Caco-2 (cell line): ENCODE results near the gene PRKACA. TPM values are rescaled to one million over a fixed set of nuclear protein-coding genes. Genes with fewer than 3 reads are reported as not detected.

Source experiments
- BruUV-seq: library from RNA; stranded (reverse); fragments of 400-500 nt; replicated peaks from 2 replicates; lab custom pipeline; 2021; lab: Mats Ljungman, UMichigan
- CTCF ChIA-PET: fragments of 300-600 bp; sonication (Branson Sonifier 250); formaldehyde crosslinking; loops from one replicate; lab custom pipeline; 2022; ENCODE audit warnings: antibody characterized with exemption; lab: Charles Lee
- POLR2A ChIA-PET: fragments of 300-600 bp; sonication (Branson Sonifier 250); formaldehyde crosslinking; loops from one replicate; lab custom pipeline; 2022; ENCODE audit warnings: antibody characterized with exemption; lab: Charles Lee
- DNase-seq, 2 experiments: peaks; one replicate each; pipeline versions ENCODE4 v3.0.0 to v3.0.0-alpha.2; 2020 to 2022
- H3K27me3 ChIP-seq: replicated peaks from 2 replicates; pipeline ENCODE4 v1.6.0; 2011; ENCODE audit warnings: low read length; ENCODE audit not compliant: control insufficient read depth, insufficient read depth
- H3K36me3 ChIP-seq: 2 replicates; pipeline ENCODE4 v1.5.1; 2011; ENCODE audit warnings: low read length; ENCODE audit not compliant: control insufficient read depth, insufficient read depth
- H3K4me1 ChIP-seq: fragments of 250-450 bp; sonication (Bioruptor Pico); 2 replicates; pipeline ENCODE4 v1.5.1; 2020; ENCODE audit warnings: mild to moderate bottlenecking
- H3K4me3 ChIP-seq: 2 replicates; pipeline ENCODE4 v1.5.1; 2011; ENCODE audit warnings: low read depth, mild to moderate bottlenecking, control low read depth, low read length
- H3K9me3 ChIP-seq: fragments of 250-450 bp; sonication (Bioruptor Pico); 2 replicates; pipeline ENCODE4 v1.5.1; 2020; ENCODE audit warnings: mild to moderate bottlenecking, moderate library complexity
- H3K27ac Mint-ChIP-seq: one replicate; pipeline ENCODE4 v1.8.0; 2022; ENCODE audit warnings: mixed read lengths; ENCODE audit not compliant: unreplicated experiment
- H3K27me3 Mint-ChIP-seq: one replicate; pipeline ENCODE4 v1.8.0; 2022; ENCODE audit warnings: mixed read lengths; ENCODE audit not compliant: insufficient read depth, unreplicated experiment
- H3K36me3 Mint-ChIP-seq: one replicate; pipeline ENCODE4 v1.8.0; 2022; ENCODE audit warnings: mild to moderate bottlenecking, mixed read lengths; ENCODE audit not compliant: insufficient read depth, unreplicated experiment
- H3K4me1 Mint-ChIP-seq: one replicate; pipeline ENCODE4 v1.8.0; 2022; ENCODE audit warnings: low read depth, mixed read lengths; ENCODE audit not compliant: unreplicated experiment
- H3K4me3 Mint-ChIP-seq: one replicate; pipeline ENCODE4 v1.8.0; 2022; ENCODE audit warnings: mild to moderate bottlenecking, moderate library complexity, mixed read lengths; ENCODE audit not compliant: unreplicated experiment
- H3K9me3 Mint-ChIP-seq: one replicate; pipeline ENCODE4 v1.8.0; 2022; ENCODE audit warnings: mixed read lengths; ENCODE audit not compliant: unreplicated experiment
- intact Hi-C: fragments of 100-400 bp; cut with micrococcal nuclease; formaldehyde crosslinking; loops from one replicate; pipeline ENCODE4 v1.10.0; 2022; ENCODE audit not compliant: unreplicated experiment
- total RNA-seq: library from RNA; stranded (reverse); gene quantifications from 2 replicates; pipeline ENCODE4 v1.2.3, GENCODE V29; 2022
- TF ChIP-seq, protein P1 (sequence below), 2 experiments: fragments of 200-600 bp in 1 of 2; IDR thresholded peaks; 1 replicate in 1 of 2; 2 replicates in 1 of 2; pipeline versions ENCODE4 v1.5.1 to v1.8.0; 2011 to 2022; ENCODE audit warnings: antibody characterized with exemption in 1 of 2, control low read depth in 1 of 2, inconsistent platforms in 1 of 2, low read depth in 1 of 2, low read length in 1 of 2, mild to moderate bottlenecking in 1 of 2, moderate library complexity in 1 of 2; ENCODE audit not compliant: insufficient read depth in 1 of 2, severe bottlenecking in 1 of 2, unreplicated experiment in 1 of 2

The PRKACA gene
- total RNA-seq, 1 experiment from 2014 or later = 51.9 TPM

GRCh38 chr19:14073925-14074838 lies 43.4 kb downstream of the PRKACA start:
- Mint-ChIP-seq H3K4me1 (no peaks in the 10 kb centered on the region), H3K36me3 (peaks cover 12% of the 10 kb centered on the region), H3K4me3 (peak overlapping the region; percentile 100), H3K27me3 (no peaks in the 10 kb centered on the region), H3K27ac (peak overlapping the region; percentile 97), H3K9me3 (no peaks in the 10 kb centered on the region)
- intact Hi-C loops = loop anchor here (5.0 to 10.0 kb wide), 2 partner anchors 63 to 99 kb away; partner anchors contain the start of gene ASF1B
- H3K4me3 ChIP-seq = peak overlapping the region; percentile 84
- BruUV-seq = TSS peak; percentile 37
- H3K9me3 ChIP-seq = no peaks in the 10 kb centered on the region
- POLR2A ChIA-PET = interaction anchor here (0.8 kb wide), 1 partner anchor 62 kb away, joined by 5 read pairs; the partner anchor contains the start of gene ASF1B
- CTCF ChIA-PET = interaction anchor here (0.6 to 1.5 kb wide), 8 partner anchors 9 to 212 kb away, joined by 3 to 7 read pairs (median 3); partner anchors contain the start of gene ASF1B
- H3K27me3 ChIP-seq = no peaks in the 10 kb centered on the region
- no peaks in the 10 kb centered on the region for H3K36me3 ChIP-seq
- peak in 1 of 2 experiments; percentile 33 for DNase-seq
- H3K4me1 ChIP-seq = no peaks in the 10 kb centered on the region
- TF ChIP-seq, protein P1, sequence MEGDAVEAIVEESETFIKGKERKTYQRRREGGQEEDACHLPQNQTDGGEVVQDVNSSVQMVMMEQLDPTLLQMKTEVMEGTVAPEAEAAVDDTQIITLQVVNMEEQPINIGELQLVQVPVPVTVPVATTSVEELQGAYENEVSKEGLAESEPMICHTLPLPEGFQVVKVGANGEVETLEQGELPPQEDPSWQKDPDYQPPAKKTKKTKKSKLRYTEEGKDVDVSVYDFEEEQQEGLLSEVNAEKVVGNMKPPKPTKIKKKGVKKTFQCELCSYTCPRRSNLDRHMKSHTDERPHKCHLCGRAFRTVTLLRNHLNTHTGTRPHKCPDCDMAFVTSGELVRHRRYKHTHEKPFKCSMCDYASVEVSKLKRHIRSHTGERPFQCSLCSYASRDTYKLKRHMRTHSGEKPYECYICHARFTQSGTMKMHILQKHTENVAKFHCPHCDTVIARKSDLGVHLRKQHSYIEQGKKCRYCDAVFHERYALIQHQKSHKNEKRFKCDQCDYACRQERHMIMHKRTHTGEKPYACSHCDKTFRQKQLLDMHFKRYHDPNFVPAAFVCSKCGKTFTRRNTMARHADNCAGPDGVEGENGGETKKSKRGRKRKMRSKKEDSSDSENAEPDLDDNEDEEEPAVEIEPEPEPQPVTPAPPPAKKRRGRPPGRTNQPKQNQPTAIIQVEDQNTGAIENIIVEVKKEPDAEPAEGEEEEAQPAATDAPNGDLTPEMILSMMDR (IDR thresholded peaks at IDR 0.05; ENCODE audit: insufficient read depth in 1 of 2, low read depth in 1 of 2, low read length in 1 of 2, severe bottlenecking in 1 of 2, unreplicated experiment in 1 of 2) = no peak

DNA sequence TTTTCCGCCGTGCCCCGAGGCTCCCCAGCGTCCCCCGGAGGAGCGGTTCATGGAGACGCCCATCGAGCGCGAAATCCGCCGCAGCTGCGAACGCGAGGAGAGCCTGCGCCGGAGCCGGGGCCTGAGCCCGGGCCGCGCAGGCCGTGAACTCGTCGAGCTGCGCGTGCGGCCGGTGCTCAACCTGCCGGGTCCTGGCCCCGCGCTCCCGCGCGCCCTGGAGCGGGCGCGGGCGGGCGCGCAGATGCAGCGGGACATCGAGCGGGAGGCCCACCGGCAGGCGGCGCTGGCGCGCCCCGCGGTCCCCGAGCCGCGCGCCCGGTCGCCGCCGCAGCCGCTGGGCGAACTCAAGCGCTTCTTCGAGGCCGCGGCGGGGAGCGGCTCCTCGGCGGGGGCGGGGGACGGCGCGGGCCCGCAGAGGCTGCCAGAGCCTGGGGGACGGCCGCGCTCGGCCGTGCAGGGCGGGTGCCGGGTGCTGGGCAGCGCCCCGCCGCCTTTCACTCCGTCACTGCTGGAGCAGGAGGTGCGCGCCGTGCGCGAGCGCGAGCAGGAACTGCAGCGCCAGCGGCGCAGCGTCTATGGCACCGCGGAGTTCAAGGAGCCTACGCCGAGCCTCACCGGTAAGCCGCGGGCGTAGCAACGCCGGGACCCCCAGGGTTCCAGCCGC lies 44.2 kb downstream of the PRKACA start:
- Mint-ChIP-seq H3K27ac (peak overlapping the region; percentile 97), H3K9me3 (no peaks in the 10 kb centered on the region), H3K4me1 (no peaks in the 10 kb centered on the region), H3K27me3 (no peaks in the 10 kb centered on the region), H3K4me3 (peak overlapping the region; percentile 100), H3K36me3 (peaks cover 12% of the 10 kb centered on the region)
- no peaks in the 10 kb centered on the region for H3K9me3 ChIP-seq
- peak overlapping the region; percentile 84 for H3K4me3 ChIP-seq
- H3K27me3 ChIP-seq = no peaks in the 10 kb centered on the region
- CTCF ChIA-PET = interaction anchor here (0.5 to 1.9 kb wide), 10 partner anchors 10 to 211 kb away, joined by 3 to 7 read pairs (median 3); partner anchors contain the start of genes ASF1B and IL27RA
- TF ChIP-seq, protein P1 (IDR thresholded peaks at IDR 0.05; ENCODE audit: insufficient read depth in 1 of 2, low read depth in 1 of 2, low read length in 1 of 2, severe bottlenecking in 1 of 2, unreplicated experiment in 1 of 2) = peak in 1 of 2 experiments; percentile 36
- no peaks in the 10 kb centered on the region for H3K36me3 ChIP-seq
- no TSS peak for BruUV-seq
- intact Hi-C loops = loop anchor here (5.0 to 10.0 kb wide), 2 partner anchors 64 to 99 kb away; partner anchors contain the start of gene ASF1B
- peak; percentile 54 to 85 for DNase-seq
- POLR2A ChIA-PET = interaction anchor here (0.8 kb wide), 1 partner anchor 63 kb away, joined by 5 read pairs; the partner anchor contains the start of gene ASF1B
- no peaks in the 10 kb centered on the region for H3K4me1 ChIP-seq
